ENCODE results near the gene CFAP58.

CFAP58 gene

DNA sequence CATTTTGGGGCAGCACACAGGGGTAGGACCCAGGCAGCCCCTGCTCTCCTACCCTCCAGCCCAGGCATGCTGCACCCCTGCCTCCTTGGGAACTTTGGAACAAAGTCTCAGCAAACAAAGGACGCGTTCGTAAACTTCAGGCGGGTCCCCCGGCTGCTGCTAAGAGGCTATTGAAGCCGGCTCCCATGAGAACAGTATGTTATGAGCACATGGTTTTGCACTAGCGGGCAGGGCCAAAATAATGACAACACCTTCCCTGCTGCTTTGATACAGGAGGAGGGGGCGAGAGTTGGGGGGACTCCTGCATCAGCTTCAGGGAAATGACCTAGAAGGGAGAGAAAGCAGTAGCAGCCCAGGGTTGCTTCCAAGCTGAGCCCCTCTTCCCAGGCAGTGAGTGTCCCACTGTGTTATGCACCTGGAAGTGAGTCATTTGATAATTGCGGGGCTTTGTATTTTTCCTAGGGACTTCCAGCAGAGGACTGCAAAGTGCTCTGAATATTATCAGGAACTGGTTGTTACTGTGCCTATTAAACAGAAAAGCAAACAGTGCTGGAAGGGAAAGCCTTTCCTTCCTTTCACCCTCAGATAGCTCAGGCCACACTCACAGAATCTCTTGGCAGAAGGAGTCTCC, 22.3 kb upstream of the CFAP58 start:
- TF ChIP-seq SIN3A (IDR thresholded peaks at IDR 0.05; ENCODE audit: borderline replicate concordance, insufficient read depth, low read length) (no peak; the same call in 1 of the 2 replicates), TAF1 (IDR thresholded peaks at IDR 0.05; ENCODE audit: borderline replicate concordance, insufficient read depth, low read length) (no peak), FOXP2 (optimal IDR thresholded peaks at IDR 0.05; ENCODE audit: borderline replicate concordance, extremely low read depth, extremely low read length, insufficient read depth) (no peak), POLR2AphosphoS5 (IDR thresholded peaks at IDR 0.05; ENCODE audit: low read depth, low read length) (no peak)
- TF ChIP-seq, protein P1, sequence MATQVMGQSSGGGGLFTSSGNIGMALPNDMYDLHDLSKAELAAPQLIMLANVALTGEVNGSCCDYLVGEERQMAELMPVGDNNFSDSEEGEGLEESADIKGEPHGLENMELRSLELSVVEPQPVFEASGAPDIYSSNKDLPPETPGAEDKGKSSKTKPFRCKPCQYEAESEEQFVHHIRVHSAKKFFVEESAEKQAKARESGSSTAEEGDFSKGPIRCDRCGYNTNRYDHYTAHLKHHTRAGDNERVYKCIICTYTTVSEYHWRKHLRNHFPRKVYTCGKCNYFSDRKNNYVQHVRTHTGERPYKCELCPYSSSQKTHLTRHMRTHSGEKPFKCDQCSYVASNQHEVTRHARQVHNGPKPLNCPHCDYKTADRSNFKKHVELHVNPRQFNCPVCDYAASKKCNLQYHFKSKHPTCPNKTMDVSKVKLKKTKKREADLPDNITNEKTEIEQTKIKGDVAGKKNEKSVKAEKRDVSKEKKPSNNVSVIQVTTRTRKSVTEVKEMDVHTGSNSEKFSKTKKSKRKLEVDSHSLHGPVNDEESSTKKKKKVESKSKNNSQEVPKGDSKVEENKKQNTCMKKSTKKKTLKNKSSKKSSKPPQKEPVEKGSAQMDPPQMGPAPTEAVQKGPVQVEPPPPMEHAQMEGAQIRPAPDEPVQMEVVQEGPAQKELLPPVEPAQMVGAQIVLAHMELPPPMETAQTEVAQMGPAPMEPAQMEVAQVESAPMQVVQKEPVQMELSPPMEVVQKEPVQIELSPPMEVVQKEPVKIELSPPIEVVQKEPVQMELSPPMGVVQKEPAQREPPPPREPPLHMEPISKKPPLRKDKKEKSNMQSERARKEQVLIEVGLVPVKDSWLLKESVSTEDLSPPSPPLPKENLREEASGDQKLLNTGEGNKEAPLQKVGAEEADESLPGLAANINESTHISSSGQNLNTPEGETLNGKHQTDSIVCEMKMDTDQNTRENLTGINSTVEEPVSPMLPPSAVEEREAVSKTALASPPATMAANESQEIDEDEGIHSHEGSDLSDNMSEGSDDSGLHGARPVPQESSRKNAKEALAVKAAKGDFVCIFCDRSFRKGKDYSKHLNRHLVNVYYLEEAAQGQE (IDR thresholded peaks at IDR 0.05; ENCODE audit: insufficient read depth in 1 of 2, low read depth in 2 of 2, low read length in 2 of 2) = 0 out of 4 replicates have a peak, but pooled peaks of 1 of the 2 experiments have one; percentile 9

DNA sequence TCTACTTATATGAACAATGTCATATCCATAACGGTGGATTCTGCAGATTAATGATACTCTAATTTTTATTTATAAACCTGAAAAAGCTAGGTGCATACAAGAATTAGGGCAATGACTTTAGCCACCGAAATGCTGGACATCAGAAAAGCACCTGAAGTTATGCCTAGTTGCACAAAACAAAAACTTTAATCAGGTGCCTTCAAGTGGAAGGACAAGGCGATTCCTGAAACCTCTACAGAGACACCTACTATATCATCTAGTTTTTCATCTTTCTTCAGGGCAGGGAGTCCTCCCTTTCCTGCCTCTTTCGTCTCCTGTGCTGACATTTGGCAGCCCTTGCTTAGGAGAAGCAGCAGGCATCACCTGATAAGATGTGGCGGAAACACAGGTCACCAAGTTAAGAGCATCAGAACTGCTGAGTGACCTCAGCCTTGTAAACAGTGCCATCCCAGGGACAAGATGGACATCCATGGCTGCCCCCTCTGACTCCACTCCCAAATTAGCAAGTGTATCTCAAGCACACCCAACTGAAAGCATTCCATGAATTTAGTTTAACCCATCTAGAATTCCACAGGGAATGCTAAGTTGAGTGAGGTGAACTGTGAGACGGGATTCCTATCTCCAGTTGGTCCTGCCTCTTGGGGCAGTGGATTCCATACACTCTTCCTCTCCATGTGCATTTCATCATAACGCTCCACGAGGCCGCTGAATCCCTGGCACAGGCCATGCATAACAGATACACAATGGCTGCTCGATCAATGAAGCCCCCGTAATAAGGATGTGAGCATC, 21.2 kb upstream of the CFAP58 start:
- no peak for TF ChIP-seq FOXP2 (optimal IDR thresholded peaks at IDR 0.05; ENCODE audit: borderline replicate concordance, extremely low read depth, extremely low read length, insufficient read depth)
- no peak for TF ChIP-seq TAF1 (IDR thresholded peaks at IDR 0.05; ENCODE audit: borderline replicate concordance, insufficient read depth, low read length)
- TF ChIP-seq SIN3A (IDR thresholded peaks at IDR 0.05; ENCODE audit: borderline replicate concordance, insufficient read depth, low read length) = no peak
- TF ChIP-seq POLR2AphosphoS5 (IDR thresholded peaks at IDR 0.05; ENCODE audit: low read depth, low read length) = no peak

DNA sequence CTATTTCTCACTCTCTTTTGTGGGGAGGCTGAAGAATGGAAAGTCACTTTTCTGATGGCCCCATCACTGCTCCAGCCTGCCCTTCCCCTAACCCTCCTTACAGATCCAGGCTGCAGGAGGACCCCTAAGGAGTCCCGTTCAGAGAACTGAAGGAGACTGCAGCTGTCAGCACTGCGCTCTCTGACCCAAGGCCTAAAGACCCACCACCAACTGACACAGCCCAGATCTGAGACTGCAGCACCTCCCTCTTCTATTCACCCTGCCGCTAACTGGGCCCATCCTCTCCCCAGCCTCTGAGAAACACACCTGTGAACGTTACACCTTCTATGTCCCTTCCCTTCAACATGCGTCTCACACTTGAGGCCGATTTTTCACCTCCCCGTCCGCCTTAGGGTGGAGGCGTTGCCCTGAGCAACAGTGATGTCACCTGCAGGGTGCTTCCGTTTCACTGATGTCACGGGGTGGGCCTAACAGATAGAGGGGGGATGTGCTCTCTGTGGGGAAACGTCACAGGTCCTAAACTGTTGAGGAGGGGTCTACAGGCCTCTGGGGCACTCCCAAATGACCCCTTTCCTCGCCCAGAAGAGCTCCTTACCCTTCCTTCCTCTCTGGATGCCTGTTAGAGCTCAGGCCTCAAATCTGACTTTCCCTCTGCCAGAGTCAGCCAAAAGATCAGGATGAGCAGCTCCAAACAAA, 20.5 kb upstream of the CFAP58 start:
- TF ChIP-seq POLR2AphosphoS5 (IDR thresholded peaks at IDR 0.05; ENCODE audit: low read depth, low read length) (no peak), FOXP2 (optimal IDR thresholded peaks at IDR 0.05; ENCODE audit: borderline replicate concordance, extremely low read depth, extremely low read length, insufficient read depth) (no peak), SIN3A (IDR thresholded peaks at IDR 0.05; ENCODE audit: borderline replicate concordance, insufficient read depth, low read length) (no peak), TAF1 (IDR thresholded peaks at IDR 0.05; ENCODE audit: borderline replicate concordance, insufficient read depth, low read length) (no peak)
- TF ChIP-seq, protein P1 (IDR thresholded peaks at IDR 0.05; ENCODE audit: insufficient read depth in 1 of 2, low read depth in 2 of 2, low read length in 2 of 2) = no peak

DNA sequence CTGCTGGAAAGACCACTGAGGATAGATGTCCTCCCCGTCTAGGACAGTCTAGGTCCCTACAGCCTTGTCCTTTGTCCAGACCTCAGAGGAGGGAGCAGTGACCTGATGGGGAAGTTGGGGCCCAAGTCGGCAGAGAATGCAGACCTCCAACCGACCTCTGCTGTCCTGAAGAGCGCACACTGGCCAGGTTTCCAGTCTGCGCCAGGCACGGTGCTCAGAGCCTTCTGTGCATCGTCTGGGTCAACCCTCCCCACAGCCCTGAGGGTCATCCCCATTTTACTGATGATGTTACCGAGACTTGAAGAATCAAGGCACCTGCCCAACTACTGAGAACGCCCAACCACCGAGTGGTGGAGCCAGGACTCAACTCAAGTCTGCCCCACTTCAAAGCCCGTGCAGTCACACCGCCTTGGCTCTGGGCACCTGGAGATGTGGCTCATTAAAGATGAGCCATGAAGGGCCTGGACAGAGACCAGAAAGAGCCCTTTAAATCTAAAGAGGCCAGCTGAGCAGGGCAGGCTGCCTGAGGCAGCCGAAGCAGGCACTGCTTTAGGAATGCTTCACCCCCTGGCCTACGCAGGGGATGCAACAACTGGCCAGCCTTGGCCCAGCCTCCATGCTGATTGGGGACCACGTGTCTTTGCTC, 19.8 kb upstream of the CFAP58 start:
- TF ChIP-seq, protein P1 (IDR thresholded peaks at IDR 0.05; ENCODE audit: insufficient read depth in 1 of 2, low read depth in 2 of 2, low read length in 2 of 2) = no peak
- TF ChIP-seq POLR2AphosphoS5 (IDR thresholded peaks at IDR 0.05; ENCODE audit: low read depth, low read length) (no peak), SIN3A (IDR thresholded peaks at IDR 0.05; ENCODE audit: borderline replicate concordance, insufficient read depth, low read length) (no peak), FOXP2 (optimal IDR thresholded peaks at IDR 0.05; ENCODE audit: borderline replicate concordance, extremely low read depth, extremely low read length, insufficient read depth) (no peak), TAF1 (IDR thresholded peaks at IDR 0.05; ENCODE audit: borderline replicate concordance, insufficient read depth, low read length) (no peak)

DNA sequence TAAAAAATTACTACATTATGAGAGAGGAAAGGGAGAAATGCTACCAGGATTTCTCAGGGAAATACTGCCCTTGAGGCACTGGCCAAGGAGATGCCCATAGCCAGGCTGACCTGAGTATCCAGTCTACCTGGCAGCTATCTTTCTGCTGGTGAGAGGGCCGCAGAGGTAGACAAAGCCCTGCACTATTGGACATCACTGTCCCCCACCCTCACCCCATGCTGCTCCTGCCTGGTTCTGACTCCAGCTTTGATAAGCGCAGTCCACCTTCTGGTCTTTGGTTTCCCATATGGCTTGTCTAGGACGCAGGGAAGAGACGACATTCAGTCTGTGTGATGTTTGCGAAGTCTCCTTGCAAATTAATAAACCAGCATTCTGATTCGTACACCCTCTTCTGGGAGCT, 19.1 kb upstream of the CFAP58 start:
- TF ChIP-seq, protein P1 (IDR thresholded peaks at IDR 0.05; ENCODE audit: insufficient read depth in 1 of 2, low read depth in 2 of 2, low read length in 2 of 2) = no peak
- TF ChIP-seq SIN3A (IDR thresholded peaks at IDR 0.05; ENCODE audit: borderline replicate concordance, insufficient read depth, low read length) (no peak), TAF1 (IDR thresholded peaks at IDR 0.05; ENCODE audit: borderline replicate concordance, insufficient read depth, low read length) (no peak), POLR2AphosphoS5 (IDR thresholded peaks at IDR 0.05; ENCODE audit: low read depth, low read length) (no peak)
